ENCODE results near the gene IPO11. TPM values are rescaled to one million over a fixed set of nuclear protein-coding genes. Genes with fewer than 3 reads are reported as not detected.

Gene IPO11
- total and polyA plus RNA-seq, 8 donors, result 3.7 to 19.5 (median 10.3) TPM

DNA sequence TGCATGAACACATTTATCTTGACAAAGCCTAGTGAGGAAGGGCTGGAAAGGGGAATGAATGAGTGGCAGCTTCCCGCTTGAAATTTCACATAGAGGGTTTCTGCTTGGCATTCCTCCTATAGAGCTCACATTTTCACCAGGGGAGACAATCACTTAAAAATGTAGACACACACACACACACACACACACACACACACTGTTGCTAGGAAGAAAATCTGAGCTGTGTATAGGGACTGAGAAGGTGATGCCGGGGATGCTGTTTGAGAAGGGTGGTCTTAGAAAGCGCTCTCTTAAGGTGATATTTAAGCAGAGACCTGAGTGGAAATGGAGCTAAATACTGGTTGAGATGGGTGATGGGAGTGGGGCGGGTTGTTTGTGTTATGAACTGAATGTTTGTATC lies 236.5 kb downstream of the IPO11 start:
- H3K27me3 ChIP-seq, result no peaks in the 10 kb centered on the region
- 90 to 92% methylated on average over 4 of the region's 4 CpGs for WGBS, 2 donors
- H3K4me3 ChIP-seq, result no peak overlapping the region
- no peaks in the 10 kb centered on the region for H3K4me1 ChIP-seq
- no peaks in the 10 kb centered on the region for H3K9me3 ChIP-seq
- intact Hi-C loops (cut with DNase I), result no loop called here
- ATAC-seq (no peak), DNase-seq (no peak), FAIRE-seq (no peak)
- no peaks in the 10 kb centered on the region for H3K36me3 ChIP-seq
- TF ChIP-seq, protein P1, sequence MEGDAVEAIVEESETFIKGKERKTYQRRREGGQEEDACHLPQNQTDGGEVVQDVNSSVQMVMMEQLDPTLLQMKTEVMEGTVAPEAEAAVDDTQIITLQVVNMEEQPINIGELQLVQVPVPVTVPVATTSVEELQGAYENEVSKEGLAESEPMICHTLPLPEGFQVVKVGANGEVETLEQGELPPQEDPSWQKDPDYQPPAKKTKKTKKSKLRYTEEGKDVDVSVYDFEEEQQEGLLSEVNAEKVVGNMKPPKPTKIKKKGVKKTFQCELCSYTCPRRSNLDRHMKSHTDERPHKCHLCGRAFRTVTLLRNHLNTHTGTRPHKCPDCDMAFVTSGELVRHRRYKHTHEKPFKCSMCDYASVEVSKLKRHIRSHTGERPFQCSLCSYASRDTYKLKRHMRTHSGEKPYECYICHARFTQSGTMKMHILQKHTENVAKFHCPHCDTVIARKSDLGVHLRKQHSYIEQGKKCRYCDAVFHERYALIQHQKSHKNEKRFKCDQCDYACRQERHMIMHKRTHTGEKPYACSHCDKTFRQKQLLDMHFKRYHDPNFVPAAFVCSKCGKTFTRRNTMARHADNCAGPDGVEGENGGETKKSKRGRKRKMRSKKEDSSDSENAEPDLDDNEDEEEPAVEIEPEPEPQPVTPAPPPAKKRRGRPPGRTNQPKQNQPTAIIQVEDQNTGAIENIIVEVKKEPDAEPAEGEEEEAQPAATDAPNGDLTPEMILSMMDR (IDR thresholded peaks at IDR 0.05), result no peak
- H3K27ac ChIP-seq, result no peak overlapping the region

DNA sequence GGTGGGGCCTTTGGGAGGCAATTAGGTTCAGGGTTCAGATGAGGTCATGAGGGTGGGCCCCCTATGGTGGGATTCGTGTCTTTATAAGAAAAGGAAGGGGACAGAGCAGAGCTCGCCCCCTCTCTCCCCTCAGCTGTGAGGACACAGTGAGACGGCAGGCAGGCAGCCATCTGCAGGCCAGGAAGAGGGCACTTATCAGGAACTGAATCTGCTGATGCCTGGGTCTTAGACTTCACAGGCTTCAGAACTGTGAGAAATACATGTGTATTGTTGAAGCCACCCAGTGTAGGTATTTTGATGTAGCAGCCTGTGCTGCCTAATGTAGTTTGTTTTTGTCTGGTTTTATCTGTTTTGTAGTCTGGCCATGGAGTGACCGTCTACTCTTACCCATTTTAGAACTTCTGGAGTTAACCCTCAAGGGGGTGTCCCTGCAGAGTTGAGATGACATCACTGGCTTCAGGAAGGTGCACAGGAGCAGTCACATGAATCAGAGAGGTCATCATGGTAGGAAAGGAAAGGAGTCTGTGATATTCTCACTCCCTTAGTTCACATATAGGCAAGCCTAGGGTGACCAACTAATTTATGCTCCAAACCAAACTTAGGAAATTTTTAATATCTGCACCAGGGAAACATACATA lies 237.0 kb downstream of the IPO11 start:
- no peaks in the 10 kb centered on the region for H3K36me3 ChIP-seq
- H3K27me3 ChIP-seq, result no peaks in the 10 kb centered on the region
- H3K4me3 ChIP-seq, result no peak overlapping the region
- no peak for DNase-seq
- H3K4me1 ChIP-seq, result no peaks in the 10 kb centered on the region
- intact Hi-C loops (cut with DNase I), result no loop called here
- no peak for FAIRE-seq
- peak in 1 of 4 donors; percentile 48 for ATAC-seq
- no peaks in the 10 kb centered on the region for H3K9me3 ChIP-seq
- WGBS, 2 donors, result 71% methylated on average over 4 of the region's 4 CpGs
- no peak overlapping the region for H3K27ac ChIP-seq
- TF ChIP-seq, protein P1 (IDR thresholded peaks at IDR 0.05), result no peak

DNA sequence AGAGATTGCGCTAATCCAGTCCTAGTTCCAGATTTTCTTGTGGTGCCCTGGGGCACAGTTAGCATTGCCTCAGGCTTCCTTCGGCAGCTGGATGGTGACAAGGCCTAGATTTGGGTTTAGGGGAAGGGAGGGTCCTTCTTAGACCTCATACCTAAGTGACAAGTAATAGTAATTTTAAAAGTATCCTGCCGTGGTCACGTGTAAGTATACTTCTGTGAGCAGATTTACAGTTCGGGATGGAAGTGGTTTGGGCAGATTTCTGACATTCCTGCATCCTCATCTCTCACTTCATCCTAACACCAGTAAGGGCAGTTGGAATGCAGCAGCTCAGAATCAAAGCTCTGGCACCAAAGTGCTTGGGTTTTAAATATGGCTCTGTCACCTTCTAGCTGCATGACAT lies 237.6 kb downstream of the IPO11 start:
- intact Hi-C loops (cut with DNase I), result no loop called here
- DNase-seq (no peak), FAIRE-seq (no peak)

DNA sequence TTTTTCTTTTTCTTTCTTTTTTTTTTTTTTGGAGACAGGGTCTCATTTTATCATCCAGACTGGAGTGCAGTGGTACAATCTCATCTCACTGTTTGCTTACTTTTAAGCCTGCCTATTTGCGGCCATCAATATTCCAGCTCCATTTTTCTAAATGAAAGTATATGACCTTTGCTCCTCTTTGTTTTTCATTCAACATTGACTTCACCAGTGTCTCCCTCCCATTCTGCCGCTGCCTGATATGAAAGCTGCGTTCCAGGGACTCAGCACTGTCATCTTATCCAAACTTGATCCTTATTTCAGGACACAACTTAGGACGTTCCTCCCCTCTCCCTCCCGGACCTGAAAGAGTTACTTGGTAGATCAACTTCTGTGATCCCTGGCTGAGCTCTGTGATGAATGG lies 239.7 kb downstream of the IPO11 start:
- Histone ChIP-seq H3K27ac (no peak overlapping the region), H3K4me1 (no peaks in the 10 kb centered on the region), H3K36me3 (no peaks in the 10 kb centered on the region), H3K27me3 (no peaks in the 10 kb centered on the region), H3K4me3 (no peak overlapping the region), H3K9me3 (no peaks in the 10 kb centered on the region)
- FAIRE-seq (no peak), ATAC-seq (no peak), DNase-seq (no peak)
- intact Hi-C loops (cut with DNase I), result no loop called here
- WGBS, 2 donors, result 31 to 43% methylated on average over 5 of the region's 5 CpGs
- TF ChIP-seq, protein P1 (IDR thresholded peaks at IDR 0.05), result no peak

More for the DNA sequence above, 237.6 kb downstream of the IPO11 start:
- Histone ChIP-seq H3K27me3 (no peaks in the 10 kb centered on the region), H3K36me3 (no peaks in the 10 kb centered on the region), H3K9me3 (no peaks in the 10 kb centered on the region), H3K4me3 (no peak overlapping the region), H3K27ac (no peak overlapping the region), H3K4me1 (no peaks in the 10 kb centered on the region)
- ATAC-seq, result no peak
- TF ChIP-seq, protein P1 (IDR thresholded peaks at IDR 0.05), result no peak
- WGBS, 2 donors, result 68 to 76% methylated on average over 5 of the region's 5 CpGs

DNA sequence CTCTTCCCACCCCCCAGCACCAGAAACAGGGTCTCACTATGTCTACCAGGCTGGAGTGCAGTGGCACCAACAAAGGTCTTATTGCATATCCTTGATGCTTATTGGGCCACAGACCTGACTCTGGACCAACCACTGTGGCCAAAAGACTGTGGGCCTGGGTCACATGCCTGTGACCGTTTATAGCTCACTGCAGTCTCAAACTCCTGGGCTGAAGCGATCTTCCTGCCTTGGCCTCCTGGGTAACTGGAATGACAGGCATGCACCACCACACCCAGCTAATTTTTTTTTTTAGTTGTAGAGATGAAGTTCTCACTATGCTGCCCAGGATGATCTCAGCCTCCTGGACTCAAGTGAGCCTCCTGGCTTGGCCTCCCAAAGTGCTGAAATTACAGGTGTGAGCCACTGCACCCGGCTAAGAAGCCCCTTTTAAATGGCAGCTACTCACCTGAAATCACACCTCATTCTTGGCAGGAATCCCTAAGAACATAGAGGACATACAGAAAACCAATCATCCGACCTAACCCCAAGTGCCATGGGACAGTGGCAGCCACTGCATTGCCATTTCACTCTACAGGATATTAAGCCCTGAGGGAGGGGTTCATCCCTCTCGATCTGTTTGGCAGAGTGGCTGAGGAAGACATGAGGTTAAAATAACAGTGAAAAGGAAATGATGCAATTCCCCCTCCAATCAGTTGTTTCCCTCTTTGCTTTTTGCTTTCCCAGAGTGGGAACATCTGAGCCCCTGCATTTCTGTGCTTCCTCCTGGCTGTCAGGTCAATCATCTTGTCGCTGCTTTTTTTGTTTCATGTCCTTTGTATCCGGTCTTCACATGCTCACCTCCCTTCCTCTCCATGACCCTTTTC lies 240.7 kb downstream of the IPO11 start:
- no peak for DNase-seq
- TF ChIP-seq, protein P1 (IDR thresholded peaks at IDR 0.05), result no peak

More for the DNA sequence above, 240.7 kb downstream of the IPO11 start:
- Histone ChIP-seq H3K36me3 (no peaks in the 10 kb centered on the region), H3K4me1 (no peaks in the 10 kb centered on the region), H3K4me3 (no peak overlapping the region), H3K27ac (no peak overlapping the region), H3K9me3 (no peaks in the 10 kb centered on the region), H3K27me3 (no peaks in the 10 kb centered on the region)
- ATAC-seq, result peak in 1 of 4 donors; percentile 23
- FAIRE-seq, result no peak
- intact Hi-C loops (cut with DNase I), result no loop called here
- 68 to 80% methylated on average over 7 of the region's 7 CpGs for whole genome bisulfite sequencing, 2 donors

Measured in pancreas (tissue), 10 donors.